Stomach (tissue), 9 donors: ENCODE data around the gene FSTL4. TPM values are rescaled to one million over a fixed set of nuclear protein-coding genes. Genes with fewer than 3 reads are reported as not detected.

ENCODE experiments used
- DNase-seq, 2 donors: peaks; one replicate each; pipeline versions ENCODE4 v3.0.0 to v3.0.0-alpha.2; 2013 to 2019
- H3K27ac ChIP-seq, 5 donors: fragments of 200-600 bp in 4 of 5; sonication (generic) in 4 of 5; one replicate each; pipeline ENCODE4 v1.5.1; 2013 to 2019; ENCODE audit warnings: mild to moderate bottlenecking in 1 of 5, moderate library complexity in 1 of 5
- H3K27me3 ChIP-seq, 3 donors: fragments of 200-600 bp; sonication (generic); one replicate each; pipeline ENCODE4 v1.5.1; 2017 to 2019; ENCODE audit warnings: mixed run types in 1 of 3
- H3K36me3 ChIP-seq, 4 donors: fragments of 200-600 bp; sonication (generic); 1 replicate in 3 of 4; 2 replicates in 1 of 4; pipeline ENCODE4 v1.5.1; 2016 to 2019
- H3K4me1 ChIP-seq, 4 donors: fragments of 200-600 bp; sonication (generic); one replicate each; pipeline ENCODE4 v1.5.1; 2016 to 2019
- H3K4me3 ChIP-seq, 4 donors: fragments of 200-600 bp; sonication (generic) in 3 of 4; one replicate each; pipeline ENCODE4 v1.5.1; 2016 to 2019; ENCODE audit warnings: mild to moderate bottlenecking in 1 of 4
- H3K9me3 ChIP-seq, 4 donors: fragments of 200-600 bp; sonication (generic); one replicate each; pipeline ENCODE4 v1.5.1; 2016 to 2019
- CTCF ChIP-seq, 7 experiments: fragments of 450-650 bp in 4 of 7; fragments of 200-600 bp in 3 of 7; sonication (generic) in 3 of 7; IDR thresholded peaks; one replicate each; pipeline ENCODE4 v1.5.1; 2016 to 2019; ENCODE audit warnings: antibody characterized with exemption in 7 of 7, control low read depth in 2 of 7, mild to moderate bottlenecking in 1 of 7
- EP300 ChIP-seq: sonication (generic); formaldehyde crosslinking; IDR thresholded peaks from one replicate; pipeline ENCODE4 v1.6.1; 2017; ENCODE audit warnings: antibody characterized with exemption
- POLR2A ChIP-seq, 4 donors: fragments of 450-650 bp; IDR thresholded peaks; one replicate each; pipeline ENCODE4 v1.6.1; 2016; ENCODE audit warnings: antibody characterized with exemption in 4 of 4, control low read depth in 2 of 4, mild to moderate bottlenecking in 1 of 4, moderate library complexity in 1 of 4
- POLR2AphosphoS5 ChIP-seq, 3 donors: sonication (generic); formaldehyde crosslinking; IDR thresholded peaks; one replicate each; pipeline ENCODE4 v1.6.1; 2016; ENCODE audit warnings: antibody characterized with exemption in 3 of 3
- WGBS, 5 donors: extraction: QIAGEN DNeasy Blood & Tissue Kit in 3 of 5; methylation state at CpG; one replicate each; pipeline versions ENCODE4 v1.1.5 to v1.1.7; 2013 to 2018; 5-methylcytosine and 5-hydroxymethylcytosine counted together
- intact Hi-C: fragments of 100-400 bp; cut with DNase I; formaldehyde crosslinking; loops from one replicate; pipeline ENCODE4 v1.15.1; 2023; ENCODE audit warnings: low total_unique reads
- polyA plus RNA-seq, 3 donors: library from polyadenylated mRNA; stranded (reverse); fragments of 200-250 nt; gene quantifications; one replicate each; pipeline ENCODE4 v1.2.3, GENCODE V29; 2013
- total RNA-seq, 5 donors: library from RNA; depleted of rRNA; stranded (reverse); fragments of >200 nt; gene quantifications; one replicate each; pipeline versions ENCODE4 v1.1.0 to v1.2.3, GENCODE V29; 2014 to 2016
- donor health status: healthy with polysubstance abuse.
- donor health status: Bipolar disorder and iron deficiency.
- donor health status: healthy.

Gene FSTL4
- total and polyA plus RNA-seq, 8 donors, result 0.37 to 0.55 TPM; not detected in 6

- no peaks in the 10 kb centered on the region for H3K27me3 ChIP-seq
- H3K36me3 ChIP-seq, result no peaks in the 10 kb centered on the region
- no peak overlapping the region for H3K27ac ChIP-seq
- no peaks in the 10 kb centered on the region for H3K9me3 ChIP-seq
- TF ChIP-seq POLR2AphosphoS5 (IDR thresholded peaks at IDR 0.05), result no peak
- TF ChIP-seq POLR2A (IDR thresholded peaks at IDR 0.05), result no peak
- no peak for TF ChIP-seq CTCF (IDR thresholded peaks at IDR 0.05)
- no peak for TF ChIP-seq EP300
- H3K4me1 ChIP-seq, result peaks cover 0 to 6% (median 0%) of the 10 kb centered on the region in 4 donors
- no peak overlapping the region for H3K4me3 ChIP-seq
- intact Hi-C loops, result no loop called here
- no peak for DNase-seq
- WGBS, 5 donors, result 62 to 72% (median 64%) methylated on average over 8 of the region's 8 CpGs
These were observed 252.5 kb downstream of the FSTL4 start for GRCh38 chr5:133359861-133360260.

GRCh38 chr5:133358271-133358670 lies 254.1 kb downstream of the FSTL4 start:
- Histone ChIP-seq H3K4me3 (no peak overlapping the region), H3K9me3 (no peaks in the 10 kb centered on the region), H3K27ac (no peak overlapping the region), H3K36me3 (no peaks in the 10 kb centered on the region), H3K4me1 (peaks cover 0 to 6% (median 0%) of the 10 kb centered on the region in 4 donors), H3K27me3 (no peaks in the 10 kb centered on the region)
- TF ChIP-seq CTCF (IDR thresholded peaks at IDR 0.05), result no peak
- no peak for TF ChIP-seq POLR2AphosphoS5 (IDR thresholded peaks at IDR 0.05)
- no peak for TF ChIP-seq POLR2A (IDR thresholded peaks at IDR 0.05)
- TF ChIP-seq EP300, result no peak
- 85 to 95% (median 92%) methylated on average over 11 to 12 of the region's 12 CpGs for WGBS, 5 donors
- DNase-seq, result no peak
- intact Hi-C loops, result no loop called here

GRCh38 chr5:133357758-133358157 lies 254.6 kb downstream of the FSTL4 start:
- H3K36me3 ChIP-seq, result no peaks in the 10 kb centered on the region
- H3K4me3 ChIP-seq, result no peak overlapping the region

GRCh38 chr5:133356984-133357421 lies 255.3 kb downstream of the FSTL4 start:
- Histone ChIP-seq H3K9me3 (no peaks in the 10 kb centered on the region), H3K4me1 (peaks cover 0 to 6% (median 0%) of the 10 kb centered on the region in 4 donors), H3K36me3 (no peaks in the 10 kb centered on the region), H3K27ac (no peak overlapping the region), H3K4me3 (no peak overlapping the region), H3K27me3 (no peaks in the 10 kb centered on the region)
- DNase-seq, result no peak
- TF ChIP-seq CTCF (IDR thresholded peaks at IDR 0.05) (no peak), EP300 (no peak), POLR2AphosphoS5 (IDR thresholded peaks at IDR 0.05) (no peak), POLR2A (IDR thresholded peaks at IDR 0.05) (no peak)
- 68 to 79% (median 73%) methylated on average over 4 of the region's 4 CpGs for WGBS, 5 donors
- intact Hi-C loops, result no loop called here

More at GRCh38 chr5:133357758-133358157, 254.6 kb downstream of the FSTL4 start:
- TF ChIP-seq EP300 (no peak), POLR2A (IDR thresholded peaks at IDR 0.05) (no peak), CTCF (IDR thresholded peaks at IDR 0.05) (no peak), POLR2AphosphoS5 (IDR thresholded peaks at IDR 0.05) (no peak)
- H3K9me3 ChIP-seq, result no peaks in the 10 kb centered on the region
- DNase-seq, result no peak
- no peak overlapping the region for H3K27ac ChIP-seq
- no peaks in the 10 kb centered on the region for H3K27me3 ChIP-seq
- H3K4me1 ChIP-seq, result peaks cover 0 to 6% (median 0%) of the 10 kb centered on the region in 4 donors
- intact Hi-C loops, result no loop called here
- WGBS, 5 donors, result 91 to 95% (median 93%) methylated on average over 2 to 4 of the region's 4 CpGs
